WTC11 (cell line): ENCODE measurements around the gene UNC13C. TPM values are rescaled to one million over a fixed set of nuclear protein-coding genes. Genes with fewer than 3 reads are reported as not detected.
A peak's percentile ranks its signal among the peaks of the same experiment; 100 is the strongest.

Experiments
- ATAC-seq: fragments of 200-7000 bp; cut with Tn5 transposase; 2 replicates; pipeline ENCODE4 v1.10.0; 2021; ENCODE audit warnings: mild to moderate bottlenecking, moderate library complexity
- CTCF ChIA-PET: fragments of 300-600 bp; sonication (Branson Sonifier 250); formaldehyde crosslinking; loops from one replicate; lab custom pipeline; 2021; ENCODE audit warnings: antibody characterized with exemption; lab: Charles Lee
- POLR2A ChIA-PET: fragments of 350-600 bp; sonication (Branson Sonifier 250); formaldehyde crosslinking; loops from one replicate; lab custom pipeline; 2021; ENCODE audit warnings: antibody characterized with exemption; lab: Charles Lee
- DNase-seq: peaks from one replicate; pipeline ENCODE4 v3.0.0; 2021; ENCODE audit warnings: low spot score
- H3K27ac Mint-ChIP-seq: 2 replicates; pipeline ENCODE4 v1.8.0; 2021; ENCODE audit warnings: mixed read lengths
- H3K27me3 Mint-ChIP-seq: 2 replicates; pipeline ENCODE4 v1.8.0; 2021; ENCODE audit warnings: low read depth, mild to moderate bottlenecking, moderate library complexity, mixed read lengths
- H3K36me3 Mint-ChIP-seq: 2 replicates; pipeline ENCODE4 v1.8.0; 2021; ENCODE audit warnings: mixed read lengths
- H3K4me1 Mint-ChIP-seq: 2 replicates; pipeline ENCODE4 v1.8.0; 2022; ENCODE audit warnings: mixed read lengths
- H3K4me3 Mint-ChIP-seq: 2 replicates; pipeline ENCODE4 v1.8.0; 2021; ENCODE audit warnings: mild to moderate bottlenecking, moderate library complexity, mixed read lengths
- H3K9me3 Mint-ChIP-seq: 2 replicates; pipeline ENCODE4 v1.8.0; 2021; ENCODE audit warnings: mixed read lengths
- ATF1 ChIP-seq: sonication (generic); formaldehyde crosslinking; IDR thresholded peaks from 2 replicates; pipeline ENCODE4 v1.8.1; 2023; ENCODE audit warnings: mild to moderate bottlenecking, moderate library complexity, missing genetic modification reagents
- CBFB ChIP-seq: sonication (generic); formaldehyde crosslinking; IDR thresholded peaks from 2 replicates; pipeline ENCODE4 v1.8.1; 2022; ENCODE audit warnings: mild to moderate bottlenecking, low read depth, missing genetic modification reagents
- E2F1 ChIP-seq: sonication (generic); formaldehyde crosslinking; IDR thresholded peaks from 2 replicates; pipeline ENCODE4 v1.8.0; 2022; ENCODE audit warnings: mild to moderate bottlenecking, missing genetic modification reagents
- ESRRA ChIP-seq: sonication (generic); formaldehyde crosslinking; IDR thresholded peaks from 2 replicates; pipeline ENCODE4 v1.8.1; 2022; ENCODE audit warnings: mild to moderate bottlenecking, missing genetic modification reagents, borderline replicate concordance
- GTF2I ChIP-seq: fragments of 250-450 bp; sonication (Bioruptor Pico); conservative IDR thresholded peaks from 2 replicates; pipeline ENCODE4 v1.4.0; 2021; ENCODE audit warnings: mild to moderate bottlenecking
- HMGA2 ChIP-seq: fragments of 250-450 bp; sonication (Bioruptor Pico); IDR thresholded peaks from 2 replicates; pipeline ENCODE4 v1.4.0; 2021; ENCODE audit warnings: mild to moderate bottlenecking, moderate library complexity
- IRF1 ChIP-seq: sonication (generic); formaldehyde crosslinking; IDR thresholded peaks from 2 replicates; pipeline ENCODE4 v1.8.0; 2023; ENCODE audit warnings: missing genetic modification reagents
- IRF2 ChIP-seq: sonication (generic); formaldehyde crosslinking; IDR thresholded peaks from 2 replicates; pipeline ENCODE4 v1.8.0; 2022; ENCODE audit warnings: low read depth, missing genetic modification reagents, borderline replicate concordance
- MLX ChIP-seq: sonication (generic); formaldehyde crosslinking; IDR thresholded peaks from 2 replicates; pipeline ENCODE4 v1.8.1; 2023; ENCODE audit warnings: mild to moderate bottlenecking, missing genetic modification reagents, moderate library complexity
- NFYB ChIP-seq: sonication (generic); formaldehyde crosslinking; conservative IDR thresholded peaks from 2 replicates; pipeline ENCODE4 v1.8.0; 2022; ENCODE audit warnings: low read depth, missing genetic modification reagents
- NR1H2 ChIP-seq: sonication (generic); formaldehyde crosslinking; IDR thresholded peaks from 2 replicates; pipeline ENCODE4 v1.9.0; 2021; ENCODE audit warnings: mild to moderate bottlenecking, moderate library complexity, missing genetic modification reagents
- PREB ChIP-seq: sonication (generic); formaldehyde crosslinking; IDR thresholded peaks from 2 replicates; pipeline ENCODE4 v1.8.1; 2022; ENCODE audit warnings: mild to moderate bottlenecking, missing genetic modification reagents, moderate library complexity, borderline replicate concordance
- RELA ChIP-seq: sonication (generic); formaldehyde crosslinking; IDR thresholded peaks from 2 replicates; pipeline ENCODE4 v1.8.1; 2022; ENCODE audit warnings: missing genetic modification reagents, mild to moderate bottlenecking, borderline replicate concordance
- SMAD3 ChIP-seq: sonication (generic); formaldehyde crosslinking; IDR thresholded peaks from 2 replicates; pipeline ENCODE4 v1.8.0; 2022; ENCODE audit warnings: missing genetic modification reagents, mild to moderate bottlenecking, borderline replicate concordance
- SMAD4 ChIP-seq: sonication (generic); formaldehyde crosslinking; IDR thresholded peaks from 2 replicates; pipeline ENCODE4 v1.8.0; 2022; ENCODE audit warnings: mild to moderate bottlenecking, missing genetic modification reagents
- STAT6 ChIP-seq: sonication (generic); formaldehyde crosslinking; conservative IDR thresholded peaks from 2 replicates; pipeline ENCODE4 v1.8.1; 2023; ENCODE audit warnings: mild to moderate bottlenecking, low read depth, missing genetic modification reagents, moderate library complexity
- USF2 ChIP-seq: sonication (generic); formaldehyde crosslinking; IDR thresholded peaks from 2 replicates; pipeline ENCODE4 v1.8.1; 2023; ENCODE audit warnings: mild to moderate bottlenecking, missing genetic modification reagents, moderate library complexity
- ZBTB43 ChIP-seq: sonication (generic); formaldehyde crosslinking; IDR thresholded peaks from 2 replicates; pipeline ENCODE4 v1.8.1; 2023; ENCODE audit warnings: mild to moderate bottlenecking, missing genetic modification reagents
- ZSCAN18 ChIP-seq: fragments of 250-450 bp; sonication (Bioruptor Pico); IDR thresholded peaks from 2 replicates; pipeline ENCODE4 v2.1.2; 2022; ENCODE audit warnings: mild to moderate bottlenecking, moderate library complexity
- total RNA-seq: library from RNA; stranded (reverse); gene quantifications from 3 replicates; pipeline ENCODE4 v1.2.3, GENCODE V29; 2021

Gene UNC13C
- total RNA-seq, 1 experiment from 2014 or later: 0.07 TPM

- DNase-seq (no peak), ATAC-seq (no peak)
- Mint-ChIP-seq H3K4me1 (no peaks in the 10 kb centered on the region), H3K27ac (no peak overlapping the region), H3K36me3 (no peaks in the 10 kb centered on the region), H3K9me3 (peaks cover 4% of the 10 kb centered on the region), H3K27me3 (no peaks in the 10 kb centered on the region)
- ChIA-PET CTCF (no interaction called here), POLR2A (no interaction called here)
- TF ChIP-seq CBFB (CRISPR knock-in tag) (no peak), IRF2 (CRISPR knock-in tag) (no peak), PREB (no peak), MLX (CRISPR knock-in tag) (no peak), ATF1 (CRISPR knock-in tag) (no peak), NFYB (CRISPR knock-in tag) (no peak), RELA (CRISPR knock-in tag) (no peak), SMAD4 (no peak), ZSCAN18 (CRISPR knock-in tag) (no peak), NR1H2 (no peak), USF2 (CRISPR knock-in tag) (no peak), E2F1 (CRISPR knock-in tag) (no peak), ZBTB43 (CRISPR knock-in tag) (no peak), GTF2I (CRISPR knock-in tag) (no peak), STAT6 (no peak), SMAD3 (CRISPR knock-in tag) (no peak)
- TF ChIP-seq, all 79 proteins: peak for 0
- no peak overlapping the region for H3K4me3 Mint-ChIP-seq
These were observed 367.1 kb downstream of the UNC13C start for GRCh38 chr15:54345301-54345700.

GRCh38 chr15:54345827-54346226 is 367.6 kb downstream of the UNC13C start:
- H3K9me3 Mint-ChIP-seq: peaks cover 4% of the 10 kb centered on the region
- TF ChIP-seq IRF1 (CRISPR knock-in tag) (no peak), HMGA2 (CRISPR knock-in tag) (no peak), ESRRA (CRISPR knock-in tag) (no peak)
- H3K27ac Mint-ChIP-seq: peak overlapping the region; percentile 7; the same call in 1 of the 2 replicates
- ChIA-PET POLR2A (no interaction called here), CTCF (no interaction called here)
- DNase-seq (no peak), ATAC-seq (no peak)
- H3K4me1 Mint-ChIP-seq: no peaks in the 10 kb centered on the region
- H3K4me3 Mint-ChIP-seq: no peak overlapping the region
- no peaks in the 10 kb centered on the region for H3K27me3 Mint-ChIP-seq
- H3K36me3 Mint-ChIP-seq: no peaks in the 10 kb centered on the region
